ENCODE measurements around the gene DIO3. TPM values are rescaled to one million over a fixed set of nuclear protein-coding genes. Genes with fewer than 3 reads are reported as not detected.

Gene DIO3
- total RNA-seq, 2 experiments from 2014 or later, result not detected

GRCh38 chr14:101556131-101556530 is 5.2 kb upstream of the DIO3 start:
- TF ChIP-seq, protein P1, sequence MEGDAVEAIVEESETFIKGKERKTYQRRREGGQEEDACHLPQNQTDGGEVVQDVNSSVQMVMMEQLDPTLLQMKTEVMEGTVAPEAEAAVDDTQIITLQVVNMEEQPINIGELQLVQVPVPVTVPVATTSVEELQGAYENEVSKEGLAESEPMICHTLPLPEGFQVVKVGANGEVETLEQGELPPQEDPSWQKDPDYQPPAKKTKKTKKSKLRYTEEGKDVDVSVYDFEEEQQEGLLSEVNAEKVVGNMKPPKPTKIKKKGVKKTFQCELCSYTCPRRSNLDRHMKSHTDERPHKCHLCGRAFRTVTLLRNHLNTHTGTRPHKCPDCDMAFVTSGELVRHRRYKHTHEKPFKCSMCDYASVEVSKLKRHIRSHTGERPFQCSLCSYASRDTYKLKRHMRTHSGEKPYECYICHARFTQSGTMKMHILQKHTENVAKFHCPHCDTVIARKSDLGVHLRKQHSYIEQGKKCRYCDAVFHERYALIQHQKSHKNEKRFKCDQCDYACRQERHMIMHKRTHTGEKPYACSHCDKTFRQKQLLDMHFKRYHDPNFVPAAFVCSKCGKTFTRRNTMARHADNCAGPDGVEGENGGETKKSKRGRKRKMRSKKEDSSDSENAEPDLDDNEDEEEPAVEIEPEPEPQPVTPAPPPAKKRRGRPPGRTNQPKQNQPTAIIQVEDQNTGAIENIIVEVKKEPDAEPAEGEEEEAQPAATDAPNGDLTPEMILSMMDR (conservative IDR thresholded peaks at IDR 0.05; ENCODE audit: low read length), result no peak
- no peak for TF ChIP-seq EZH2phosphoT487 (IDR thresholded peaks at IDR 0.05; ENCODE audit: borderline replicate concordance, low read depth, low read length)
- H3K4me3 ChIP-seq (ENCODE audit: low read depth, low read length, poor library complexity, severe bottlenecking), result no peak overlapping the region
- DNase-seq (ENCODE audit: low spot score), result no peak
- no peaks in the 10 kb centered on the region for H3K9me2 ChIP-seq (ENCODE audit: insufficient read depth, low read length)
- no peaks in the 10 kb centered on the region for H3K79me2 ChIP-seq (ENCODE audit: insufficient read depth, low read depth, low read length)
- no peak overlapping the region for H2AFZ ChIP-seq (ENCODE audit: low read length)
- ChIA-PET CTCF (ENCODE audit: unreplicated experiment) (no interaction called here), POLR2A (no interaction called here)
- no peaks in the 10 kb centered on the region for H3K9me3 ChIP-seq (ENCODE audit: low read length)
- no peaks in the 10 kb centered on the region for H3K36me3 ChIP-seq (ENCODE audit: insufficient read depth, low read length)
- no TSS peak for BruUV-seq (replicated peaks)
- no peaks in the 10 kb centered on the region for H4K20me1 ChIP-seq (ENCODE audit: insufficient read depth, low read length)
- peaks cover 6% of the 10 kb centered on the region for H3K4me1 ChIP-seq (ENCODE audit: insufficient read depth, low read length, poor library complexity, severe bottlenecking)
- intact Hi-C loops (cut with micrococcal nuclease; ENCODE audit: unreplicated experiment), result no loop called here
- H3K27ac ChIP-seq (ENCODE audit: low read depth, low read length, poor library complexity, severe bottlenecking), result no peak overlapping the region
- no peak overlapping the region for H3K4me2 ChIP-seq (ENCODE audit: low read length)

GRCh38 chr14:101556566-101557320 is 4.6 kb upstream of the DIO3 start:
- intact Hi-C loops (cut with micrococcal nuclease; ENCODE audit: unreplicated experiment), result no loop called here
- H3K4me1 ChIP-seq (ENCODE audit: insufficient read depth, low read length, poor library complexity, severe bottlenecking), result peaks cover 6% of the 10 kb centered on the region
- no peaks in the 10 kb centered on the region for H3K36me3 ChIP-seq (ENCODE audit: insufficient read depth, low read length)
- H3K4me3 ChIP-seq (ENCODE audit: low read depth, low read length, poor library complexity, severe bottlenecking), result no peak overlapping the region
- ChIA-PET POLR2A (no interaction called here), CTCF (ENCODE audit: unreplicated experiment) (no interaction called here)
- no peak for TF ChIP-seq EZH2phosphoT487 (IDR thresholded peaks at IDR 0.05; ENCODE audit: borderline replicate concordance, low read depth, low read length)
- TF ChIP-seq, protein P1 (conservative IDR thresholded peaks at IDR 0.05; ENCODE audit: low read length), result no peak
- H4K20me1 ChIP-seq (ENCODE audit: insufficient read depth, low read length), result no peaks in the 10 kb centered on the region
- BruUV-seq (replicated peaks), result no TSS peak
- H3K27ac ChIP-seq (ENCODE audit: low read depth, low read length, poor library complexity, severe bottlenecking), result no peak overlapping the region
- H2AFZ ChIP-seq (ENCODE audit: low read length), result no peak overlapping the region
- H3K79me2 ChIP-seq (ENCODE audit: insufficient read depth, low read depth, low read length), result no peaks in the 10 kb centered on the region
- no peaks in the 10 kb centered on the region for H3K9me3 ChIP-seq (ENCODE audit: low read length)
- peak; percentile 25 for DNase-seq (ENCODE audit: low spot score)
- H3K4me2 ChIP-seq (ENCODE audit: low read length), result no peak overlapping the region
- no peaks in the 10 kb centered on the region for H3K9me2 ChIP-seq (ENCODE audit: insufficient read depth, low read length)

GRCh38 chr14:101557321-101557695 is 4.0 kb upstream of the DIO3 start:
- CTCF ChIA-PET (ENCODE audit: unreplicated experiment), result no interaction called here
- BruUV-seq (replicated peaks), result no TSS peak
- no peaks in the 10 kb centered on the region for H3K79me2 ChIP-seq (ENCODE audit: insufficient read depth, low read depth, low read length)
- no peak overlapping the region for H3K27ac ChIP-seq (ENCODE audit: low read depth, low read length, poor library complexity, severe bottlenecking)
- peaks cover 11% of the 10 kb centered on the region for H3K4me1 ChIP-seq (ENCODE audit: insufficient read depth, low read length, poor library complexity, severe bottlenecking)
- H3K4me3 ChIP-seq (ENCODE audit: low read depth, low read length, poor library complexity, severe bottlenecking), result no peak overlapping the region
- no peak overlapping the region for H3K4me2 ChIP-seq (ENCODE audit: low read length)
- H3K9me2 ChIP-seq (ENCODE audit: insufficient read depth, low read length), result no peaks in the 10 kb centered on the region
- DNase-seq (ENCODE audit: low spot score), result no peak
- H3K36me3 ChIP-seq (ENCODE audit: insufficient read depth, low read length), result no peaks in the 10 kb centered on the region
- POLR2A ChIA-PET, result no interaction called here
- intact Hi-C loops (cut with micrococcal nuclease; ENCODE audit: unreplicated experiment), result no loop called here
- H2AFZ ChIP-seq (ENCODE audit: low read length), result no peak overlapping the region
- H3K9me3 ChIP-seq (ENCODE audit: low read length), result no peaks in the 10 kb centered on the region
- no peaks in the 10 kb centered on the region for H4K20me1 ChIP-seq (ENCODE audit: insufficient read depth, low read length)
- TF ChIP-seq, protein P1 (conservative IDR thresholded peaks at IDR 0.05; ENCODE audit: low read length), result no peak
- TF ChIP-seq EZH2phosphoT487 (IDR thresholded peaks at IDR 0.05; ENCODE audit: borderline replicate concordance, low read depth, low read length), result no peak
